A673 (cell line): Measurements from ENCODE around the gene NTRK1. TPM values are rescaled to one million over a fixed set of nuclear protein-coding genes. Genes with fewer than 3 reads are reported as not detected.

ENCODE experiments used
- BruUV-seq: library from RNA; stranded (reverse); fragments of 400-500 nt; replicated peaks from 2 replicates; lab custom pipeline; 2021; lab: Mats Ljungman, UMichigan
- CTCF ChIA-PET: fragments of 300-600 bp; sonication (Branson Sonifier 250); formaldehyde crosslinking; loops from one replicate; lab custom pipeline; 2022; ENCODE audit warnings: antibody characterized with exemption; lab: Charles Lee
- POLR2A ChIA-PET: fragments of 300-600 bp; sonication (Branson Sonifier 250); formaldehyde crosslinking; loops from one replicate; lab custom pipeline; 2022; ENCODE audit warnings: antibody characterized with exemption; ENCODE audit not compliant: low non-redundant PET; lab: Charles Lee
- DNase-seq: peaks from one replicate; pipeline ENCODE4 v3.0.0-alpha.2; 2015; ENCODE audit warnings: low spot score
- H3K27ac ChIP-seq: fragments of 200-600 bp; sonication (generic); 2 replicates; pipeline ENCODE4 v1.5.1; 2016; ENCODE audit warnings: mixed run types, low read depth, mild to moderate bottlenecking, mixed read lengths, antibody characterized with exemption, low read length; ENCODE audit not compliant: poor library complexity, severe bottlenecking
- H3K27me3 ChIP-seq: fragments of 200-600 bp; sonication (generic); replicated peaks from 2 replicates; pipeline ENCODE4 v1.6.1; 2017; ENCODE audit warnings: mixed run types, low read depth, mild to moderate bottlenecking, mixed read lengths, antibody characterized with exemption, low read length; ENCODE audit not compliant: insufficient read depth, poor library complexity
- H3K36me3 ChIP-seq: fragments of 200-600 bp; sonication (generic); 2 replicates; pipeline ENCODE4 v1.6.1; 2016; ENCODE audit warnings: mixed run types, mild to moderate bottlenecking, mixed read lengths, antibody characterized with exemption, low read length; ENCODE audit not compliant: insufficient read depth, poor library complexity, severe bottlenecking
- H3K4me1 ChIP-seq: fragments of 200-600 bp; sonication (generic); 2 replicates; pipeline ENCODE4 v1.6.1; 2017; ENCODE audit warnings: mixed run types, mild to moderate bottlenecking, mixed read lengths, antibody characterized with exemption, low read length; ENCODE audit not compliant: insufficient read depth, poor library complexity, severe bottlenecking
- H3K4me3 ChIP-seq: fragments of 200-600 bp; sonication (generic); 2 replicates; pipeline ENCODE4 v1.5.1; 2016; ENCODE audit warnings: low read depth, mixed run types, mild to moderate bottlenecking, mixed read lengths, low read length; ENCODE audit not compliant: poor library complexity, severe bottlenecking
- H3K9me3 ChIP-seq: fragments of 200-600 bp; sonication (generic); 2 replicates; pipeline ENCODE4 v1.6.1; 2016; ENCODE audit warnings: mixed run types, low read depth, mild to moderate bottlenecking, mixed read lengths, antibody characterized with exemption, low read length; ENCODE audit not compliant: poor library complexity, severe bottlenecking
- CTCF ChIP-seq: fragments of 300-800, 200-600 bp; sonication (generic); conservative IDR thresholded peaks from 2 replicates; pipeline ENCODE4 v1.5.1; 2017; ENCODE audit warnings: low read depth, mild to moderate bottlenecking, antibody characterized with exemption, low read length, moderate library complexity, mixed read lengths
- EZH2 ChIP-seq: fragments of 200-600 bp; sonication (generic); IDR thresholded peaks from 2 replicates; pipeline ENCODE4 v1.6.1; 2017; ENCODE audit warnings: borderline replicate concordance, low read depth, mild to moderate bottlenecking, mixed read lengths, antibody characterized with exemption, low read length; ENCODE audit not compliant: poor library complexity, severe bottlenecking
- intact Hi-C: fragments of 100-400 bp; cut with micrococcal nuclease; formaldehyde crosslinking; loops from one replicate; pipeline ENCODE4 v1.10.0; 2022; ENCODE audit not compliant: unreplicated experiment
- total RNA-seq: library from RNA; stranded (reverse); gene quantifications from 2 replicates; pipeline ENCODE4 v1.2.3, GENCODE V29; 2021

Gene NTRK1
- total RNA-seq, 1 experiment from 2014 or later: 5.1 TPM

- H3K36me3 ChIP-seq: no peaks in the 10 kb centered on the region
- BruUV-seq: no TSS peak
- POLR2A ChIA-PET: no interaction called here
- H3K4me3 ChIP-seq: no peak overlapping the region
- no peak overlapping the region for H3K27ac ChIP-seq
- intact Hi-C loops: loop anchor here (2.0 kb wide), 1 partner anchor 21 kb away; no protein-coding TSS in a partner anchor
- peaks cover 10% of the 10 kb centered on the region for H3K4me1 ChIP-seq
- CTCF ChIA-PET: no interaction called here
- peaks cover 6% of the 10 kb centered on the region for H3K27me3 ChIP-seq
- TF ChIP-seq EZH2 (no peak), CTCF (no peak)
- DNase-seq: no peak
- H3K9me3 ChIP-seq: no peaks in the 10 kb centered on the region
Observed at GRCh38 chr1:156865865-156866248, 5.2 kb downstream of the NTRK1 start.

GRCh38 chr1:156866249-156866909 is 5.7 kb downstream of the NTRK1 start:
- Histone ChIP-seq H3K27me3 (peaks cover under 1% of the 10 kb centered on the region), H3K4me3 (no peak overlapping the region), H3K27ac (no peak overlapping the region), H3K36me3 (no peaks in the 10 kb centered on the region), H3K4me1 (peaks cover 10% of the 10 kb centered on the region), H3K9me3 (no peaks in the 10 kb centered on the region)
- no peak for DNase-seq
- intact Hi-C loops: loop anchor here (2.0 kb wide), 1 partner anchor 20 kb away; no protein-coding TSS in a partner anchor
- no peak for TF ChIP-seq CTCF
- no peak for TF ChIP-seq EZH2
- ChIA-PET CTCF (no interaction called here), POLR2A (no interaction called here)
- no TSS peak for BruUV-seq

GRCh38 chr1:156868341-156868740 is 7.7 kb downstream of the NTRK1 start:
- no TSS peak for BruUV-seq

More at GRCh38 chr1:156868341-156868740, 7.7 kb downstream of the NTRK1 start:
- no peaks in the 10 kb centered on the region for H3K36me3 ChIP-seq
- intact Hi-C loops: no loop called here
- H3K27ac ChIP-seq: no peak overlapping the region
- TF ChIP-seq CTCF: no peak
- peaks cover 10% of the 10 kb centered on the region for H3K4me1 ChIP-seq
- no peak overlapping the region for H3K4me3 ChIP-seq
- ChIA-PET CTCF (interaction anchor here (1.0 kb wide), 1 partner anchor 22 kb away, joined by 3 read pairs; no protein-coding TSS in a partner anchor), POLR2A (no interaction called here)
- DNase-seq: no peak
- H3K9me3 ChIP-seq: no peaks in the 10 kb centered on the region
- H3K27me3 ChIP-seq: no peaks in the 10 kb centered on the region
